ENCODE results near the gene FBXL3. TPM values are rescaled to one million over a fixed set of nuclear protein-coding genes. Genes with fewer than 3 reads are reported as not detected.

The FBXL3 gene
- total and polyA plus RNA-seq, 4 donors: 18.7 to 90.6 (median 35.2) TPM

GRCh38 chr13:76973920-76974617 lies 52.9 kb downstream of the FBXL3 start:
- no peak overlapping the region for H3K9ac ChIP-seq (ENCODE audit: insufficient read depth in 1 of 2, low read length in 2 of 2)
- H3K36me3 ChIP-seq (ENCODE audit: control insufficient read depth in 4 of 4, insufficient read depth in 4 of 4, low read length in 4 of 4): no peaks in the 10 kb centered on the region
- TF ChIP-seq CTCF (IDR thresholded peaks at IDR 0.05; ENCODE audit: control extremely low read depth, extremely low read depth): no peak
- DNase-seq: no peak
- no peak for ATAC-seq (ENCODE audit: insufficient read depth, low FRiP score)
- no peak overlapping the region for H3K27ac ChIP-seq (ENCODE audit: low read depth in 1 of 2, low read length in 1 of 2)
- H3K27me3 ChIP-seq (ENCODE audit: control insufficient read depth in 3 of 3, insufficient read depth in 3 of 3, low read length in 2 of 3): no peaks in the 10 kb centered on the region
- H3K4me1 ChIP-seq (ENCODE audit: control insufficient read depth in 5 of 5, insufficient read depth in 5 of 5, low read length in 5 of 5): peaks cover 0 to 3% (median 0%) of the 10 kb centered on the region in 5 donors
- 92 to 96% methylated on average over 6 of the region's 6 CpGs for whole genome bisulfite sequencing, 2 donors
- H3K4me3 ChIP-seq: no peak overlapping the region
- H3K9me3 ChIP-seq (ENCODE audit: control insufficient read depth in 4 of 4, insufficient read depth in 3 of 4, low read length in 3 of 4): no peaks in the 10 kb centered on the region

- 34 to 45% methylated on average over 19 of the region's 19 CpGs for WGBS, 2 donors
- no peak for TF ChIP-seq CTCF (IDR thresholded peaks at IDR 0.05; ENCODE audit: control extremely low read depth, extremely low read depth)
- no peak overlapping the region for H3K4me3 ChIP-seq
- H3K36me3 ChIP-seq (ENCODE audit: control insufficient read depth in 4 of 4, insufficient read depth in 4 of 4, low read length in 4 of 4): no peaks in the 10 kb centered on the region
- H3K9me3 ChIP-seq (ENCODE audit: control insufficient read depth in 4 of 4, insufficient read depth in 3 of 4, low read length in 3 of 4): no peaks in the 10 kb centered on the region
- DNase-seq: peak in 2 of 3 donors; percentile 15 to 49
- H3K27ac ChIP-seq (ENCODE audit: low read depth in 1 of 2, low read length in 1 of 2): no peak overlapping the region
- peaks cover 0 to 3% (median 0%) of the 10 kb centered on the region in 5 donors for H3K4me1 ChIP-seq (ENCODE audit: control insufficient read depth in 5 of 5, insufficient read depth in 5 of 5, low read length in 5 of 5)
- no peak for ATAC-seq (ENCODE audit: insufficient read depth, low FRiP score)
- no peaks in the 10 kb centered on the region for H3K27me3 ChIP-seq (ENCODE audit: control insufficient read depth in 3 of 3, insufficient read depth in 3 of 3, low read length in 2 of 3)
- H3K9ac ChIP-seq (ENCODE audit: insufficient read depth in 1 of 2, low read length in 2 of 2): no peak overlapping the region
These were observed 54.8 kb downstream of the FBXL3 start for GRCh38 chr13:76971851-76972829.

GRCh38 chr13:76971215-76971614 lies 55.7 kb downstream of the FBXL3 start:
- WGBS, 2 donors: 63 to 65% methylated on average over 3 of the region's 3 CpGs

More at GRCh38 chr13:76971215-76971614, 55.7 kb downstream of the FBXL3 start:
- no peaks in the 10 kb centered on the region for H3K36me3 ChIP-seq (ENCODE audit: control insufficient read depth in 4 of 4, insufficient read depth in 4 of 4, low read length in 4 of 4)
- H3K4me3 ChIP-seq: no peak overlapping the region
- no peak for DNase-seq
- H3K9me3 ChIP-seq (ENCODE audit: control insufficient read depth in 4 of 4, insufficient read depth in 3 of 4, low read length in 3 of 4): no peaks in the 10 kb centered on the region
- H3K4me1 ChIP-seq (ENCODE audit: control insufficient read depth in 5 of 5, insufficient read depth in 5 of 5, low read length in 5 of 5): peaks cover 0 to 3% (median 2%) of the 10 kb centered on the region in 5 donors
- no peak for TF ChIP-seq CTCF (IDR thresholded peaks at IDR 0.05; ENCODE audit: control extremely low read depth, extremely low read depth)
- H3K27ac ChIP-seq (ENCODE audit: low read depth in 1 of 2, low read length in 1 of 2): no peak overlapping the region
- ATAC-seq (ENCODE audit: insufficient read depth, low FRiP score): no peak
- H3K27me3 ChIP-seq (ENCODE audit: control insufficient read depth in 3 of 3, insufficient read depth in 3 of 3, low read length in 2 of 3): no peaks in the 10 kb centered on the region
- H3K9ac ChIP-seq (ENCODE audit: insufficient read depth in 1 of 2, low read length in 2 of 2): no peak overlapping the region
